NT2/D1 (cell line): ENCODE measurements around the gene RXYLT1.

Experiments
- SUZ12 ChIP-seq: IDR thresholded peaks from 2 replicates; pipeline ENCODE4 v1.6.1; 2011; ENCODE audit not compliant: insufficient read length, insufficient read depth; ENCODE audit errors: extremely low read depth
- ZNF274 ChIP-seq: IDR thresholded peaks from 2 replicates; pipeline ENCODE4 v1.6.1; 2011; ENCODE audit warnings: mild to moderate bottlenecking, low read depth, low read length

DNA sequence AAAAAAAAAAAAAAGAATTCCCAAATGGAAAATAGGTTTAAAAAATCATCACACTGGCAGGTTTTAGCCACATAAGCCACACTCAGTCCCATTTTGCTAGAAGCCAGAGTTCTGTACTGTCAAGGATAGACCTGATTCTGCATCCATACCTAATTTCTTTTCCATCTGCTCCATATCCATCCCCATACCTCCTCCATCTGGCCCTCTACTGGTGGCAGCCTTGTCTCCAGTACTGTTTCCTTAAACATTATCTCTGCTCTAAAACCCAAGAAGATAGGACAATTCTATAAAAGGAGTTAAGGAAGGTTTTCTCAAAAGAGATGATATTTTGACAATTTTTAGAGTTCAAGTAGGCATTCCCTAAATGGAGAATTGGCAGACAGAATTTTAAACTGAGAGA lies 26.0 kb upstream of the RXYLT1 start:
- TF ChIP-seq ZNF274 (no peak), SUZ12 (no peak)
